GM12874 (cell line): Measurements from ENCODE around the gene MPC1.

Experiments
- TF ChIP-seq, protein P1 (sequence below): IDR thresholded peaks from 2 replicates; pipeline ENCODE4 v1.5.1; 2011; ENCODE audit warnings: low read depth, mild to moderate bottlenecking, control low read depth, low read length, moderate library complexity; ENCODE audit not compliant: insufficient read depth

Gene MPC1

DNA sequence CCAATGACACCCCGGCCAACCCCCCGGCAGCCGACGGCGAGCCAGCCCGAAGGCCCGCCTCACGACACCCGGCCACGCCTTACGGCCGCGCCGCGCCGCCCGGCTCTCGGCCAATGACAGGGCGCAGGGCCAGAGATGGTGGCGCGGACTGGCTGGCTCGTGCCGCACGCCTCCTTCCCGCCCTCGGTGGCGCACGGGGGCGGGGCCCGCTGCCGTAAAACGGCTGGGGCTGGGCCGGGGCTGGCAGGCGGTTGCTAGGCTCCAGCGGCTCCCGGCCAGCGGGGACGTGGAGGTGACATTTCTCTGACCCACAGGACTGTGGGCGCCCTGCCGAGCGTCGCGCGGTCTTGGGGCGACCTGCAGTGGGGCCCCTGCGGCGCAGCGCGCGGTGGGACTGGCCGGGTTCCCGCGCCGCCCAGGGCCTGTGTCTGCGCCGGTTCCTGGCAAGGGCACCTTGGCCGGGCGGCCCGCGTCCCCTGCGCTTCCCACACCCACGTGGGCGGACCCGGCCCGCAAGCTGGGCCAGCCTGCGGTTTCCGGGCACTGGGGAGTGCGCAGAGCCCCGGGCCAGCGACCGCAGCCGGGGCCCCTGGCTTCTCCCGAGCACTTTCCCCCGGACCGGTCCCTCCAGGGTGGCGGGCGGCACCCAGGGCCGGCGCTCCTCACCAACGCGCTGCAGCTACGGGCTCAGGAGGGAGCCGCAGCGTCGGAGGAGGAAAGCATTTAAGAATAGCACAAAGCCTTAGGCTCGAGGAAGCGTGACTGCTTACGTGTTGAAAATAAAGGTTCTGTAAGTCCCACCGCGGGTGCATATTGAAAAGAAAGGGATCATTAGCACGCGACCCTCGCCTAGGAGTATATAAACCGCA lies at the start of gene MPC1:
MPC1 (minus strand) TSS at position 8 of the 869 bp plus-strand sequence. CDS start 64 bp downstream, outside the sequence.
- TF ChIP-seq, protein P1, sequence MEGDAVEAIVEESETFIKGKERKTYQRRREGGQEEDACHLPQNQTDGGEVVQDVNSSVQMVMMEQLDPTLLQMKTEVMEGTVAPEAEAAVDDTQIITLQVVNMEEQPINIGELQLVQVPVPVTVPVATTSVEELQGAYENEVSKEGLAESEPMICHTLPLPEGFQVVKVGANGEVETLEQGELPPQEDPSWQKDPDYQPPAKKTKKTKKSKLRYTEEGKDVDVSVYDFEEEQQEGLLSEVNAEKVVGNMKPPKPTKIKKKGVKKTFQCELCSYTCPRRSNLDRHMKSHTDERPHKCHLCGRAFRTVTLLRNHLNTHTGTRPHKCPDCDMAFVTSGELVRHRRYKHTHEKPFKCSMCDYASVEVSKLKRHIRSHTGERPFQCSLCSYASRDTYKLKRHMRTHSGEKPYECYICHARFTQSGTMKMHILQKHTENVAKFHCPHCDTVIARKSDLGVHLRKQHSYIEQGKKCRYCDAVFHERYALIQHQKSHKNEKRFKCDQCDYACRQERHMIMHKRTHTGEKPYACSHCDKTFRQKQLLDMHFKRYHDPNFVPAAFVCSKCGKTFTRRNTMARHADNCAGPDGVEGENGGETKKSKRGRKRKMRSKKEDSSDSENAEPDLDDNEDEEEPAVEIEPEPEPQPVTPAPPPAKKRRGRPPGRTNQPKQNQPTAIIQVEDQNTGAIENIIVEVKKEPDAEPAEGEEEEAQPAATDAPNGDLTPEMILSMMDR = no peak

DNA sequence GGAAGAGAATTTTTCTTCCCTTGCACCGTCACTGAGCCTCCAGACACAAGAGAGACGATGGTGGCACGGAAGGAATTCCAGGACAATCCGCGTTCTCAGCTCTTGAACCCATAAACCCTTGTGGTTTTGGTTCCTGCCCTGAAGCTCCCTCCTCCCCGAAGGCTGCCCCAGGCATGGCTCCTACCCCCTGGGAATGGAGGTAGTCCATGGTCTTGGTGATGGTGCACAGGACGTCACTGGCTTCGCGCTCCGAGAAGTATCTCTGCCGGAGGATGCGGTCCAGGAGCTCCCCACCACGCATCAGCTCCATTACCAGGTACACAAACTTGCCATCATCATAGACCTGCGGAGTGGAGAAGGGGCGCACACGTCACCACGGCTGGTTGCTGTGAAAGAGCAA lies 47.5 kb upstream of the MPC1 start:
- TF ChIP-seq, protein P1 = no peak

DNA sequence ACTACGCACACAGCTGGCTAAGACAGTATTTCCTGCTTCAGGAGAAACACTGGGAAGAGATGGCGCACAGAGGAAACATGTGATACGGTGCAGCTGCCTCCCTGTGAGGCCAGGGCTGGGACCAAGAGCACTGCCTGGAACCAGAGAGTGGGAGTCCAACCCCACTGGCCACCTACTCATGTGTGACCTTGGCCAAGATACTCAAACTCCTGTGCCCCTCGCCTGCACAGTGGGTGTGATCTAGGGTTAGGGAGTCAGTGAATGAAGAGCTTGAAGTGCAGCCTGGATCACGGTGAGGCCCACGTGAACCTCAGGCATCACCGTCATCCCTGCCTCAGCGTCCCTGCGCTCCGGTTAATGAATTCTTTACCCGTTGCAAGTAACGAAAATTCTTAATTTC lies 41.7 kb upstream of the MPC1 start:
- TF ChIP-seq, protein P1 = no peak

DNA sequence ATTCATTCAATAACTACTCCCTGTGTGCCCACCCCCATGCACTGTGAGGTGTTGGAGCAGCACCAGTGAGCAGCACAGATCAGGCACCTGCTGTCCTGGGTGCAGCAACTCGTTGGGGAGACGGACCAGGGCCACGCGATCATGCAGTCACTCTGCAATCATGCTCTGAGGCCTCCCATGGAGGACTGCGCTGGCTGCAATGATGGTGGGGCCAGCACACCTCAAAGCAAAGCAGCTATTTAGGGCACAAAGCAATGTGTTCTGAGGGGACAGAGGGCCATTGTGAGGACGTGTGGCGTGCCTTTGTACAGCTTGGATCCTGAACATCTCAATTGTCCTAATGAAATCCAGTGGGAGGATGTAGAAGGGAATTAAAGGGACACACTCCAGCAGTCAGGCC lies 41.0 kb upstream of the MPC1 start:
- TF ChIP-seq, protein P1 = no peak

GRCh38 chr6:166423051-166423745 lies 40.5 kb upstream of the MPC1 start:
- TF ChIP-seq, protein P1 = no peak

DNA sequence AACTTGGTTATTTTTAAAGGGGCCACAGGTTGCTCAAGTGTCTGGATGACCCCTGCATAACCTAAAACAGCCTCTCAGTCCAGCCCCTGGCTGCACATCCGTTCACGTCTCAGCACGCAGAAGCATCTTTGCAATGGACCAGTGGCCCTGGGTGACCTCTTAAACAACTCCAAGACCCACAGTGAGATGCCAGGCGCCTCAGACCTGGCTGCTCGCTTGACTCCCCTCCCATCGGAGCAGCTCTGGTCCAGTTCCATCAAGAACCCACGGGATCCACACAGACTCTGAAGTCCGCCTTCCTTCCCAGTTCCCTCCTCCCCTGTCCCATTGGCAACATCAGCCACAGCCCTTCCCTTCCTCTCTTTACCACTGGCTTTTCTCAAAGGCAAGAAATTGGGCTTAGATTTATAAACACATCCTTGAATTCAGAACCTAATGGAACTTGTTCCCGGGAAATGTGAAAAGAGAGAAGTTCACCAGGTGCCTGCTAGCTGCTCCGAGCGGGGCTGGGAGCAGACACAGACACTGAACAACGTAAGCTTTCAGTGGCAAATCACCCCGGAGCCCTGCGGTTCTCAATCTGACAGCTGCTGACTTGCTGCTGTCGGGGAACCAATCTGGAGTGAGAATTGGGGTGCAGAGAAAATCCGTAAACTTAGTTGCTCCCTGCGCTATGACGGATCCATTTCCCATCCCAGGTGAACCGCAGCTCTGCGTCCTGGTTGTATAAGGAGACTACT lies 39.6 kb upstream of the MPC1 start:
- TF ChIP-seq, protein P1 = no peak

DNA sequence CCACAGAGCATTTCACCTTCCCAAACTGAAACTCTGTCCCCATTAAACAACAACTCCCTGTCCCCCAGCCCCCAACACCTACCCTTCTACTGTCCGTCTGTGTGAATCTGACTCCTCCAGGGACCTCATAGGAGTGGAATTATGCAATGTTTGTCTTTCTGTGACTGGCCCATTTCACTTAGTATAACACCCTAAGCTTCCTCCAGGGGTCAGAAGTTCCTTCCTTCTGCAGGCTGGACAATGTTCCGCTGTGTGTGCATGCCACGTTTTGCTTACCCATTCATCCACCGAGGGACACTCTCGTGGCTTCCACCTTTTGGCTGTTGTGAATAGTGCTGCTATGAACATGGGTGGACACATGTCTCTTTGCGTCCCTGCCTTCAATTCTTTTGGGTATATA lies 37.6 kb upstream of the MPC1 start:
- TF ChIP-seq, protein P1 = no peak
